ENCODE data around the gene ITCH.
"Not testable (repeated sequence)": the region's sequence is repeated elsewhere in the genome, so short reads cannot be mapped to it uniquely, and the experiment has no call there.

ITCH gene

DNA sequence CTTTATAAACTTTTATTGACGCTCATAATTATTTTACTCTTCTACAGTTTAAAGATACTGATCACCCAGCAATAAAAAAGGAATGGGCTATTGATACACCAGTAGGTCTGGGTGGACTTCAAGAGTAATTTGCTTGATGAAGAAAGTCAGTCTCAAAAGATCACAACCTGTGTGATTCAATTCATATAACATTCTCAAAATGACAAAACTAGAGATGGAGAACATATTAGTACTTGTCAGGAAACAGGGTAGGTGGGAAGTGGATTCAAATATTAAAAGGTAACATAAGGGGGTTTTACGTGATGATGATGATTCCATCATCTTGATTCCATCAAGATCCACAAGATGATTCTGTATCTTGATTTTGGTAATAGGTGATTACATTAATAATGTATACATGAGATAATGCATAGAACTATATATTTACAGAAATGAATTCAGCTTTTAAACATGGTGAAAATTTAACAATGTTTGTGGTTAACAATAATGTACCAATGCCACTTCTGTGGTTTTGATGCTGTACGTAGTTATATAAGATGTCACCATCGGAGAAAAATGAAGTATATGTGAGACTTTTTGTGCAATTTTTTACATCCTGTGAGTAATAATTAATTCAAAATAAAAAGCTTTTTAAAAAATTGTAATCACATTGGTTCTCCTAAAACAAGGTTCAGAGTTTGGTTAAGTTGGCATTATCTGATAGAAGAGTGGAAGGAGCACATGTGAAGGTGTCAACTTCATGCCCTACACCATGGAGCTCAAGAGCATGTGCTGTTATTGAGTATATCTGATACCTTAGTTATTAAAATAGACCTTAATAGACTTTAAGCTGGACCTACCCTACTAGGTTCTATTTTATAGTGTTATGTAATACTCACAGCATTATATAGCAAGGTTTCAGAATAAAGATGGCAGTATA is 86.9 kb downstream of the ITCH start:
- DNase-seq (ENCODE audit: extremely low read depth in 1 of 2, low read depth in 1 of 2) = no peak

DNA sequence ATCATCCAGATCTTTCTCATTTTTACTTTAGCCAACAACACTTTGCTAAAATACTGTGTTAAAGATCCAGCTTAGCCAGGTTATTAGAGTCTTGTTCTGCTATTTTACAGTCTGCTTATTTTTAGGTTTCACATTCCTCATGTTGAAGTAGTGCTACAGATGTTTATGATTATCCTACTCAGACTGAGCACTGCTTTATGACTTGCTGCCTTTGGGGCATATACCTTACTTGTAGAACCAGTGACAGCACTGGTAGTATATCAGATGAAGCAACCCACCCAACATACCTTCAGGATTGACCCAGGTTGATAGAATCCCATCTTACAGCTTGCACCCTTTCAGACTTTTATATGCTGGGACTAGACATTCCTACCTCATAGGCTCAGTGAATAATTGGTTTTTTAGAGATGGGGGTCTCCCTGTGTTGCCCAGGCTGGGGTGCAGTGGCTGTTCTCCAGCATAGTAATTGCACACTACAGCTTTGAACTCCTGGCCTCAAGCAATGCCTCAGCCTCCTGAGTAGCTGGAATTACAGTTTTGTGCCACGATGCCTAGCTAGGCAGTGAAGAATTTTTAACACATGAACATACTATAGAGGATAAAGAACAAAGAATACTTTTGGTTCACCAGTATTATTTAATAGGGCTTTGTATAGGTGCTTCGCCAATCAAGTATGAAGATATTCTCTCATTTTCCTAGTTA is 89.4 kb downstream of the ITCH start:
- no peak for DNase-seq (ENCODE audit: extremely low read depth in 1 of 2, low read depth in 1 of 2)

DNA sequence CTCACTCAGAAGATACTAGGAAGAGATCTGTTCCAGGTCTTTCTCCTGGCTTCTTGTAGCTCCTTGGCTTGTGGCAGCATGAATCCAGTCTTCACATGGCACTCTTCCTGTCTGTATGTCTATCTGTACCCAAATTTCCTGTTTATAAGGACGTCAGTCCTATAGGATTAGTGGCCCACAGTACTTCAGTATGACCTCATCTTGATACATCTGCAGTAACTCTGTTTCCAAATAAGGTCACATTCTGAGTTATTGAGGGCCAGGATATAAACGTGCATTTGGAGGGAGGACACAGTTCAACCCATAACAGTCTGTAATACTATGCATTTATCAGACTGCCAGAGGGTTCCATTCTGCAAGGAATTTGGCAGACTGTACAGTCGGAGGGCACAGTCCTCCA is 95.6 kb downstream of the ITCH start:
- DNase-seq (ENCODE audit: extremely low read depth in 1 of 2, low read depth in 1 of 2) = no peak

DNA sequence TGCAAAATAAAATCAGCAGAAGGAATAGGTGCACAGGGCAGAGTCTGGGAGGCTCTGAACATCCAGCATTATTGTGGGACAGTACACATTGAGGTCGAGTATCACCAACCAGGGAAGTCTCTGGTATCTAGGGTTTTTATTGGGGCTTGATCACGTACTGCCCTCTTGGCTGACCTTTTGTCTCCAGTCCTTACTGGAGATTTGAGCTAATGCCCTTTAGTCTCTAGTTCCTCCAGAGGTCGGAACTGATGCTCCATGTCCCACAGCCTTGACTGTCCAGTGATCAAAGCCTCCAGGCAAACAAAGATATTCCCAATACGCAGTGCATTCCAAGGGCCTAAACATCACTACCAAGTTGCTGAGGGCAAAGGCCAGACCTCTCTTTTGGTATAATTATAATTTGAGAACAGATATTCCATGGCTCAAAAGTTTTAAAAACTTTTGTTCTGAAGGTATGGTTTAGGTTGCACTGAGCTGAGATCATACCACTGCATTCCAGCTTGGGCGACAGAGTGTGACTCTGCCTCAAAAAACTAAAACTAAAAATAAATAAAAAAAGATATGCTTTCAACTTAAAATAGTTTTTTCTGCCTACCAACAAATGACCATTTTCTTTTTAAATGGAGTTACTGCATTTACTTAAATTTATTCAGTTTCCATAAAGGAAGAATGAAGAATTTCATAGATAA is 96.3 kb downstream of the ITCH start:
- DNase-seq (ENCODE audit: extremely low read depth in 1 of 2, low read depth in 1 of 2) = no peak

DNA sequence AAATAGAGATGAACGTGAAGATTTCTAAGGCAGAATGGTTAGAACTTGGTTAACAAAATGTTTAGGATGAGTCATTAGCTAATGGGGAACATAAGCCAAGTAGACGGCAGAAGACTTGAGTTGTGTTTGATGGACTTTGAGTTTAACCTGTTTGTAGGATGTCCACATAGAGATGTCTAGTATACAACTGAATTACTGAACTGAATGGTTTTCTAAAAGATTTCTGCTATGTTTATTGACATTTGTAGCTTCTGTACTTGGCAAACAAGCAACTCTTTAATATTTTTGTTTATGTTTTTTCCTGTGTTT is 98.7 kb downstream of the ITCH start:
- DNase-seq (ENCODE audit: extremely low read depth in 1 of 2, low read depth in 1 of 2) = no peak

DNA sequence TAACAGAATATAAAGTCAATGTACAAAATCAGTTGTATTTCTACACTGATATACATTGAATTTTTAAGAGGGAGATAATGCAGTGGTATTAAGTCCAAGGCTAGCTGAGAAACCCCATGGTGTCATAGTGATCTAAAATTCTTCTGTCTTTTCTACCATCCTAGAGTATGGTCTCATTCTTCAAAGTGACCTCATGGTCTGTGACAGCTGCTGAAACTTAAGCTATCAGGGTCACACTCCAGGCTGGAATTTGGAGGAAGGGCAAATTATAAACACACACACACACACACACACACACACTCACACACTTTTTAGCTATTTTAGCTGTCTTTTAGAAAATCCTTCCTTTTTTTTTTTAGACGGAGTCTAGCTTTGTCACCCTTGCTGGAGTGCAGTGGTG is 105.9 kb downstream of the ITCH start:
- no peak for DNase-seq (ENCODE audit: extremely low read depth in 1 of 2, low read depth in 1 of 2)

DNA sequence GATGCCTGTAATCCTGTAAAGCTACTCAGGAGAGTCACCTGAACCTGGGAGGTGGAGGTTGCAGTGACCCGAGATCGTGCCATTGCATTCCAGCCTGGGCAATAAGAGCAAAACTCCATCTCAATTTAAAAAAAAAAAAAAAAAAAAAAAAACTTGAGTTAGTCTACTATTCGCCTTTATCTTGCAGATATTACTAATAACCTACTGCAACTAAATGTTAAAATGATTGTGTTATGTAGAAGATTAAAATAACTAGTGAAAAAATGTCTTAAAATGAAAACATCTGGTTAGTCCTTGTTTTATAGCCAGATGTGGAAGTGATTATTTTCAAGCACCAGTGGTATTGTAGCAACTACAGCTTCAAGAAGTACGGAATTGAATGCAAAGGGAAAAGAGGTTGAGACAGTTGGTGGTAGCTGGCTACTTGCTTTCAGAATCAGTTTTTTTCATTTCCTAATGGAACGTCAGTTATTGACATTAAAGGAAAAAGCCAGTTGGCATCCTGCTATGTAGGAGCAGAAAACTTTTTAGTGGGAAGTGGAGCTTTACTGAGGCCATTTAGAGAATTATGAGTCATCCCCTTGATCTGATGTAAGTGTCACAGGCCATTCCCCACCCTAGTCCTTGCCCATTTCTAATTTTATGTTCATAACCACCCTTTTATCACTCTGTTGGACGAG is 109.3 kb downstream of the ITCH start:
- DNase-seq (ENCODE audit: extremely low read depth in 1 of 2, low read depth in 1 of 2) = no peak

DNA sequence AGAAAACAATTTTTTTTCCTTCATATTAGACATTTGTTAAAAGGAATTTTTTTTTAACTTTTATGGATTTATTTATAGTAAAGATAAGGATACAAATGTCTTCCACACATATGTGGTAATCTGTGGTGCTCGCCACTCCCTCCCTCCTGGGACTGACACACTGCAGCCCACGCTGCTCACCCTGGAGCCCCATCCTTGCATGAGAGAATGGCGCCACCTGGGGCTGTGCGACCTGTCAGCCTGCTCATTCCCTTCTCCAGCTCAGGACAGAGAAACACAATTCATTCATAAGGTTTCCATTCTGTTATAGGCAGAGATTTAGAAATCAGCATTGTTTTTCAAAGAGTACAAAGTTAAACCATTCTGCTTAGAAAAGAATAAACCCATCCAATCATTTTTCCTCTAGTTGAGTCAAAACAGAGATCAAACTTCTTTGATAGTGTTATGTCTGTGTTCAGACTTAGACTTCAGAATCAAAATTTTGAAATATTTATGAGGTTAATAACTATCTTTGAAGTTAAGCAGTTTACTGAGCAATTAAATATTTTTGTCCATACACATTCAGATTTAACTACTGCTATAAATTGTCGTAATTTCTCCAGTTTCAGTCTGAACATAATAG is 110.3 kb downstream of the ITCH start:
- DNase-seq (ENCODE audit: extremely low read depth in 1 of 2, low read depth in 1 of 2) = peak in 1 of 2 donors; percentile 5

DNA sequence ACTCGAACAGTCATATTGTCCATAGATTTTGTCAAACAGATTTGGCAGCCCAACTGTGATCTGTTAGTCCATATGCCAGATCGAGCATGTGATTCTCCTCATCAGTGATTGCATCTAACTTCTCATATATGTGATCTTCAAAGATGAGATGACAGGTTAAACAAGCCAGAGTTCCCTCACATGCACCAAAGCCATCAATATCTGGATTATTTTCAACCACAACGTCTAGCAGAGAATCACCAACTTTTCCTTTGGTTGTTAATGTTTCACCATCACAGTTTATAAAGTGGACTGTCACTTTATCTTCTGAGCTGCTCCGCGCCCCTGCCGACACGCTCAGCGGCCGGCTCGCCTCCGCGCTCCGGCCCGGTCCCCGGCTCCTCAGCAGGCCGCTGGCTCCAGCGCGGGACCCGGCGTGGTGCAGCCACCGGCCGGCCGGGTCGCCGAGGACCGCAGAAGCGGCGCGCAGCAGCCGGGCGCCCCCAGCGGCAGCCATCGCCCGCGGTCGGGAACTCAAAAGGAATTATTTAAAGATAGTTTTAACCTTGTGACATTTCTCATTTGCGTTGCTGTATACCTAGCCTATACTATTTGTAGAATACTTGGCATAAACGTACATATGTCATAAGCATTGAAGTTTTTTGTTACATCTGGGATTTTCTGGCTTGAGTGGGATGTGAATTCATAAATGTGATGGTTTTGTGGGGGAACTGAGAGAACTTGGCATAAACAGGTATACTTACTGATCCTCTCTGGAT is 113.1 kb downstream of the ITCH start:
- DNase-seq (ENCODE audit: extremely low read depth in 1 of 2, low read depth in 1 of 2) = peak; percentile 4 to 7

DNA sequence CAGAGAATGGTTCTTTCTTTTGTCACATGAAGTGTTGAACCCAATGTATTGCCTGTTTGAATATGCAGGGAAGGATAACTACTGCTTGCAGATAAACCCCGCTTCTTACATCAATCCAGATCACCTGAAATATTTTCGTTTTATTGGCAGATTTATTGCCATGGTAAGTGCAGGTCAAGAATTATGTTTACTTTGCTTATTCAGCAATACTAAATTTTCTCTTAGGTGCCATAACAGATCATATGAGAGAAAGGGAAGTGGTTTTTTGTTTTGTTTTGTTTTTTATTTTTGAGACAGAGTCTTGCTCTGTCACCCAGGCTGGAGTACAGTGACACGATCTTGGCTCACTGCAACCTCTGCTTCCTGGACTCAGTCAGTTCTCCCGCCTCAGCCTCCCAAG is 116.6 kb downstream of the ITCH start:
- no peak for DNase-seq (ENCODE audit: extremely low read depth in 1 of 2, low read depth in 1 of 2)

DNA sequence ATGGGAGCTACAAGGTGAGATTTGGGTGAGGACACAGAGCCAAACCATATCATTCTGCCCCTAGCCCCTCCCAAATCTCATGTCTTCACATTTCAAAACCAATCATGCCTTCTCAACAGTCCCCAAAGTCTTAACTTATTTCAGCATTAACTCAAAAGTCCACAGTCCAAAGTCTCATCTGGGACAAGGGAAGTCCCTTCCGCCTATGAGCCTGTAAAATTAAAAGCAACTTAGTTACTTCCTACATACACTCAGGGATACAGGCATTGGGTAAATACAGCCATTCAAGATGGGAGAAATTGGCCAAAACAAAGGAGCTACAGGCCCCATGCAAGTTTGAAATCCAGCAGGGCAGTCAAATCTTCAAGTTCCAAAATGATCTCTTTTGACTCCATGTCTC is 119.1 kb downstream of the ITCH start:
- DNase-seq (ENCODE audit: extremely low read depth in 1 of 2, low read depth in 1 of 2) = not testable (repeated sequence)

DNA sequence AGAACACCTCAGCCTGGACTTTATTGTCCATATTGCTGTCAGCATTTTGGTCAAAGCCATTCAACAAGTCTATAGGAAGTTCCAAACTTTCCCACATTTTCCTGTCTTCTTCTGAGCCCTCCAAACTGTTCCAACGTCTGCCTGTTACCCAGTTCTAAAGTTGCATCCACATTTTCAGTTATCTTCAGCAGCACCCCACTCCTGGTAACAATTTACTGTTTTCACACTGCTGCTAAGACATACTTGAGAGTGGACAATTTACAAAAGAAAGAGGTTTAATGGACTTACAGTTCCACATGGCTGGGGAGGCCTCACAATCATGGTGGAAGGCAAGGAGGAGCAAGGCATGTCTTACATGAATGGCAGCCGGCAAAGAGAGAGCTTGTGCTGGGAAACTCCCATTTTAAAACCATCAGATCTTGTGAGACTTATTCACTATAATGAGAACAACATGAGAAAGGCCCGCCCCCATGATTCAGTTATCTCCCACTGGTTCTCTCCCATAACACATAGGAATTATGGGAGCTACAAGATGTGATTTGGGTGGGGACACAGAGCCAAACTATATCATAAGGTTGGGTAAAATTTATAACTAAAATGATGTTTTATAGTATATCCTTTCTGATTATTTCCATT is 120.6 kb downstream of the ITCH start:
- not testable (repeated sequence) for DNase-seq (ENCODE audit: extremely low read depth in 1 of 2, low read depth in 1 of 2)

DNA sequence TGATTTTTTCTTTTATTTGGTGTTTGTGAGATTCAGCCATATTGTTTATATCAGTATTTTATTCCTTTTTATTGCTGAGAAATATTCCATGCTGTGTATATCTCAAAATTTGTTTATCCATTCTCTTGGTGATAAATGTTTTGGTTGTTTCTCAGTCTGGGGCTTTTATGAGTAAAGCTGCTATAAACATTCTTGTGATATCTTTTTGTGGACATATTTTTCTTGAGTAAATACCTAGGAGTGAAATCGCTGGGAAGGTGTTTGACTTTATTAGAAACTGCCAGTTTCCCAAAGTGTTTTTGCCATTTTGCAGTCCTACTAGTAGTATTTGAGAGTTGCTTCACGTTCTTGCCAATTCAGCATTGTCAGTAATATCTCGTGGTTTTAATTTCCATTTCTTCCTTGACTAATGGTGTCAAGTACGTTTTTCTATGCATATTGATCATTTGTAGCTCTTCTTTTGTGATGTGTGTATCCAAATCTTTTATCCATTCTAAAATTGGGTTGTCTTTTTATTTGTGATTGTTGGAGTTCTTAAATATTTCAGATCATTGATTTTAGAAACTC is 122.1 kb downstream of the ITCH start:
- DNase-seq (ENCODE audit: extremely low read depth in 1 of 2, low read depth in 1 of 2) = no peak

DNA sequence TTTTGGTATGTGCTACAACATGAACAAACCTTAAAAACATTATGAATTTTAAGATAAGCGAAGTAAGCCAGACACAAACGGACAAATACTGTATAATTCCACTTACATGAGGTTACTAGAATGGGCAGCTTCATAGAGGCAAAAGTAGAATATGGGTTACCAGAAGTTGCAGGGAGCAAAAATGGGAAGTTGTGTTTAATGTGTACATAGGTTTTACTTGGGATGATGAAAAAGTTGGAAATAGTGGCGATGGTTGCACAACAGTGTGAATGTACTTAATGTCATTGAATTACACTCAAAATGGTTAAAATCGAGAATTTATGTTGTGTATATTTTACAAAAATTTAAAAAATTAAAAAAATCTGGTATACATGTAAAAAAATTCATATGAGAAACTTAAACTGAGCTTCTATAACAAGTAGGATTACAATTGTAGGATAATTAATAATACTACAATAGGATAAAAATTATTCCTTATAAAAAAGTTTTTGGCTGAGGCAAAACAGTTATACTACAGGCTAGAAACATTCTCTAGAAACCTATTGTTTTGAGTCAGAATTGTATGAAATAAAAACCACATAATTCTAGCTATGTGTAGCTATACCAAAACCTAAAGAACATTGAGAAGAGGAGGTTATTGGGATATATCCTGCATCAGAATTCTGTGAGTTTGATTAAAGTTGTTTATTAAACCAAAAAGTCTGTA is 128.3 kb downstream of the ITCH start:
- DNase-seq (ENCODE audit: extremely low read depth in 1 of 2, low read depth in 1 of 2) = no peak

DNA sequence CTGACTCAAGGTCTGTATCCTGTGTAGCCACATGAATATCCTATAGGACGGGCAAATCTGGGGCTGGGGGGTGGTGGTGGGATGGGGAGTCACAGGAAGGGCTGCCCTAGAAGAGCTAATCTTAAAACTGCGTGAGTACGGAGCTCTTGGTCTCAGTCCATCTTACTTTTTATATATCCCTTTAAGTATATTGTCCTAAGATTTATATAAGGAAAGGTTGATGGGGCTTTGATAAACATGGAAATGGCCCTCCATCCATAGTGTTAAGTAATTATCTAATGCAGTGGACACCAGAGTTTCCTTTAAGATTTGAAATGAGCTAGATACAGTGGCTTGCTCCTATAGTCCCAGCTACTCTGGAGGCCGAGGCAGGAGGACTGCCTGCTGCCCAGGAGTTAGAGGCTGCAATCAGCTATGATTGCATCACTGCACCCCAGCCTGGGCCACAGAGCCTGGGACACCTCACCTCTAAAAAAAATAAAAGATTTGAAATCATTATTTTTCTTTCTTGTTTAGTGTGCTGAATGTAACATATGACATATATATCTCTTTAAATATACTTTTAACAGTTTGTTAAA is 128.9 kb downstream of the ITCH start:
- no peak for DNase-seq (ENCODE audit: extremely low read depth in 1 of 2, low read depth in 1 of 2)

DNA sequence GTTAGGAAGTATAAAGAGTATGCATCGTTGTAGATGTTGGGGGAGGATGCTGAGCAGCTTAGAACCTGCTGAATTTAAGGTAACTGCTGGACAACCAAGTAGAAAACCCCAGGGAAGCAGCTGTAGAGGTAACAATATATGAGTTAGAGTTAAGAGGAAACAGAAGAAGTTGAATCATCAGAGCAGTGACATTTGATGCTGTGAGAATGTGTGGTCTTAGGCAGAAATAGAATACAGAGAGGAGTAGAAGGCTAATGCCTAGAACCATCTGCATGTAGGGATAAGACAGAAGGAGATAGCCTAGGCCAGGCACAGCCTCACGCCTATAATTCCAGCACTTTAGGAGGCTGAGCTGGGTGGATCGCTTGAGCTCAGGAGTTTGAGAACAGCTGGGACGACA is 130.6 kb downstream of the ITCH start:
- no peak for DNase-seq (ENCODE audit: extremely low read depth in 1 of 2, low read depth in 1 of 2)

DNA sequence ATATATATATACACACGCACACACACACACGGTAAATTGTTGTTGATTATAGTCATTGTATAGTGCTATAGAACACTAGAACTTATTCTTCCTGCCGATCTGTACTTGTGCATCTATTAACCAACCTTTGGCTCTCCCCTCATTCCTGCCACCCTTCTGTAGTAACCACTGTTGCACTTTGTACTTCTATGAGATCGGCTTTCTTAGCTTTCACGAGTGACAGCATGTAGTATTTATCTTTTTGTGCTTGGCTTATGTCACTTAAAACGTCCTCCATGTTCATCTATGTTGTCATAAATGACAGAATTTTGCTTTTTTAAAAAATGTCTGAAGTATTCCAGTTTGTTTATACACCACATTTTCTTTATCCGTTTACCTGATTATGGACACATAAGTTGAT is 132.2 kb downstream of the ITCH start:
- DNase-seq (ENCODE audit: extremely low read depth in 1 of 2, low read depth in 1 of 2) = no peak

DNA sequence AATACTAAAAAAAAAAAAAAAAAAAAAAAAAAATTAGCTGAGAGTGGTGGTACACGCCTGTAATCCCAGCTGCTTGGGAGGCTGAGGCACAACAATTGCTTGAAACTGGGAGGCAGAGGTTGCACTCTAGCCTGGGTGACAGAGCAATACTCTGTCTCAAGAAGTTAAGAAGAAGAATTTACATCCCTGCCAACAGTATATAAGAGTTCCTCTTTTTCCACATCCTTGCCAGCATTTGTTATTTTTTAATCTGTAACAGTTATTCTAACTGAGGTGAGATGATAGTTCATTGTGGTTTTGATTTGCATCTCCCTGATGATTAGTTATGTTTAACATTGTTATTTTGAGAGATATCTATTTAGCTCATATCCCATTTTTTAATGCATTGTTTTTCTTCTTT is 132.8 kb downstream of the ITCH start:
- no peak for DNase-seq (ENCODE audit: extremely low read depth in 1 of 2, low read depth in 1 of 2)
